Measurements from ENCODE around the gene MITD1.
"Not testable (repeated sequence)": the region's sequence is repeated elsewhere in the genome, so short reads cannot be mapped to it uniquely, and the experiment has no call there.

MITD1 gene

DNA sequence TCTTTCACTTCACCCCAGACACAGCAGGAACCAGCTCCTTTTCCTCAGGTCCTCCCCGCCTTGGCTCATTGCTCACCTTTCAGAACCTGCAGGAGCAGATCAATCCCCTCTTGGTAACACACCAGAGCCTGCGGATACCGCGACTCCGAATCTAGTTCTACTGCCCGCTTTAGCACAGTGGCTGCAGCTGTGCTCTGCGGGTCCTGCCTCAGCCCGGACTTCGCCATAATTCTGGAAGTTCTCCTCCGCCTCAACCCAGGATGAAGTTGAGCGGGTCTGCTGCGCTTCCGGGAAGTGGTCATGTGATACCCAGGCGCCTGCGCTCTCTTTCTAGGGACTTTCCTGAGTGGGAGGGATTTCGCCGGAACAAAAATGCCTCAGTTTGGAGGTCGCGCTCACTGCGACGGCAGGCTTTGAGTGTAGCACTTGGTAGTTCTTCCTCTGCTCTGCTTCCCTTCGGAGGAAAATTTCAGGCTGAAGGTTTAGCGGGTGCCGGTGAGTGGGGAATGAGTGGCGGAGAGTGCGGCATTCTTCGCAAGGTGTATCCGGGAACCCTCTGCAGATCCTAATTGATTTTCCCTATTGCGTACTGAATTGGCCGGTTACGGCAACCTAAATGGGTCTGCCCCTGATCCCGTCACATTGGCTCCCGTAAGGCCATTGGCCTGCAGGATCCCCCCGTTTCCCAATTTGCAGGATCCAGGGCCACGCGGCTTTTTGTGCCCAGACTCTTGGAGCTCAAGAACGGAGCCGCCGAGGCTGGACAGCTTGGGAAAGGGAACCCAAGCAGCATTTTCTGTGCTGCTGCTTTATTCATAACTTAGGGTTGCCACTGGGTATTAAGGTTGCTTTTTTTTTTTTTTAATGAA lies at the start of gene MITD1, which contains the start of gene MRPL30:
TSS of gene MITD1 (minus strand) at position 304 of the 869 bp plus-strand sequence. CDS start at position 227, 77 bp downstream.
TSS of gene MRPL30 (plus strand) at position 430 of the 869 bp plus-strand sequence. CDS start 5,020 bp downstream, outside the sequence.
- peak; percentile 96 for DNase-seq (ENCODE audit: low spot score)

GRCh38 chr2:99217929-99218501 lies 37.2 kb upstream of the MITD1 start:
- DNase-seq (ENCODE audit: low spot score), result no peak

- DNase-seq (ENCODE audit: low spot score), result no peak
These were observed 35.2 kb upstream of the MITD1 start for GRCh38 chr2:99216096-99216495.

DNA sequence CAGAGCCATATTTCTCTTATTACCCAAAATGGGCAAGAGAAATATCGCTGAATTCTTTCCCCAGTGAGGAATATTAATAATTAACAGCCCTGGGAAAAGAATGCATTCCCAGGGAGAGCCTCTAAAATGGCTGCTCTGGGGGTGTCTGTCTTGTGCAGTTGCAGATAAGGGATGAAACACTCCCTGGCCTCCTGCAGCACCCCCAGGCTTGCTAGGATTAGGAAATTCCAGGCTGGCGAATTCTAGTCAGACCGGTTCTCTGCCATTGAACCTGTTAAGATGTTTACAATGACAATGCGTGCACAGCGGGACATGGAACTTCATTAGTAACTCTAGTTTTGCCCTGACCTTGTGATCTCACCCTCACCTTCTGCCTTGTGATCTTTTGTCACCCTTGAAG lies 24.6 kb upstream of the MITD1 start:
- no peak for DNase-seq (ENCODE audit: low spot score)

DNA sequence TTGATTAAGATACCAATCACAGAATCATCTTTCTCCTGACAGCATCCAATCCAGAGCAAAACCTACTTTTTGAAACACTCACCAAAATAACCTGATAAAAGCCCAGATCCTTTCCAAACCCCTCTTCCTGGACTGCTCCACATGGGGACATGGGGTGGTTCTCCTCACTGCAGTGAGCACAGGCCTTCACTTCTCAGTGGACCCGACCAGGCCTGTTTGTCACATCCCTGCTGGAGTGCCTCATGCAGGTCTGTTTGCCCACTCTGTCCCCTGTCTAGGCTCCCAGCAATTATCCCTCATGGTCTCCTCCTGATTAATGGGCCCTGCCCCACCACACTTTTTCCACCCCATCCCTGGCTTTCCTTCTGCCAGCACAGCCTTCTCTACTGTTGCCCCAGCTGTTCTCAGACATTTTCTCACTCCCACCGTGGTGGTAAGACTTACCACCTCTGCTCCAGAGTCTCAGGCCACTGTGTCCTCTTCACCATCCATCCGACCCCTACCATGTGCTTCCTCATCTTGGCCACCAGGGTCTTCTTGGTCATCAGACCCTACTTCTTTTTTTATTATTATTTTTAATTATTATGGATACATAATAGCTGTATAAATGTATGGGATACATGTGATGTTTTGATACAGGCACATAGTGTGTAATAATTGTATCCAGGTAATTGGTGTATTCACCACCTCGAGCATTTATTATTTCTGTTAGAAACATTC lies 21.3 kb upstream of the MITD1 start:
- DNase-seq (ENCODE audit: low spot score), result no peak

- DNase-seq (ENCODE audit: low spot score), result no peak
These were observed 19.4 kb upstream of the MITD1 start for GRCh38 chr2:99200076-99200800.

- DNase-seq (ENCODE audit: low spot score), result no peak
These were observed 17.4 kb upstream of the MITD1 start for GRCh38 chr2:99198103-99198841.

- not testable (repeated sequence) for DNase-seq (ENCODE audit: low spot score)
These were observed 11.5 kb upstream of the MITD1 start for GRCh38 chr2:99192364-99192763.

- no peak for DNase-seq (ENCODE audit: low spot score)
These were observed 9.7 kb upstream of the MITD1 start for GRCh38 chr2:99190548-99190947.

DNA sequence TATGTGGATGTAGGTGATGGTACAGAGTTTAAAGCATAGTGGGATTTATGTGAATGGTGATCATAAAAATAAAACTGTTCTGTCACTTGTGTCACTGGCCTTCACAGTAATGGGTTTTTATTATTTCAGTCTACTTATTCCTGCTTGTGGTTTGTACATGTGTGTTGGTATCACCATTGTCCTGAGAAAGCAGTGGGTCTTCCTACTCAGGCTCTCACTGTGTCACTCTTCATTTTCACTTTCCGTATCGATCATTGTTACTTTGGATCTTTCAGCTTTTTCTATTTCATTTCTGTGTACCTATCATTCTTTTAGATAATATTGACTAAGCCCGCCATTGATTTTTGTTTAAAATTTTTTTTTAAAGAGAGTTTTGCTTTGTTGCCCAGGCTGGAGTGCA lies 7.5 kb upstream of the MITD1 start:
- DNase-seq (ENCODE audit: low spot score), result no peak

GRCh38 chr2:99187011-99187410 lies 6.2 kb upstream of the MITD1 start:
- no peak for DNase-seq (ENCODE audit: low spot score)

DNA sequence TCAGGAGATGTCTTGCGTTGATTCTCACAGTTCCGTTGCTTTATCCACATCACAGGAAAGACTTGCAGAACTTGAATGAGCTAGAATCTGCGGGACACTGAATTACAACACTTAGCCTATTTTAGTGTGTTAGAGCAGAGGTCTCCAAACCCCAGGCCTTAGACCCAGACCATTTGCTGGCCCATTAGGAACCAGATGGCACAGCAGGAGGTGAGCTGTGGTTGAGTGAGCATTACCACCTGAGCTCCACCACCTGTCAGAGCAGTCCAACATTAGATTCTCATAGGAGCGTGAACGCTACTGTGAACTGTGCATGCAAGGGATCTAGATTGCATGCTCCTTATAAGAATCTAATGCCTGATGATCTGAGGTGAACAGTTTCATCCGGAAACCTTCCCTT lies 4.0 kb upstream of the MITD1 start:
- DNase-seq (ENCODE audit: low spot score), result no peak

- DNase-seq (ENCODE audit: low spot score), result no peak
These were observed 2.2 kb upstream of the MITD1 start for GRCh38 chr2:99183025-99183424.

GRCh38 chr2:99181624-99182000 lies 754 bp upstream of the MITD1 start:
- peak; percentile 6 for DNase-seq (ENCODE audit: low spot score)

- no peak for DNase-seq (ENCODE audit: low spot score)
These were observed 9.3 kb downstream of the MITD1 start for GRCh38 chr2:99171377-99172140.

GRCh38 chr2:99169534-99169933 lies 11.3 kb downstream of the MITD1 start:
- no peak for DNase-seq (ENCODE audit: low spot score)

DNA sequence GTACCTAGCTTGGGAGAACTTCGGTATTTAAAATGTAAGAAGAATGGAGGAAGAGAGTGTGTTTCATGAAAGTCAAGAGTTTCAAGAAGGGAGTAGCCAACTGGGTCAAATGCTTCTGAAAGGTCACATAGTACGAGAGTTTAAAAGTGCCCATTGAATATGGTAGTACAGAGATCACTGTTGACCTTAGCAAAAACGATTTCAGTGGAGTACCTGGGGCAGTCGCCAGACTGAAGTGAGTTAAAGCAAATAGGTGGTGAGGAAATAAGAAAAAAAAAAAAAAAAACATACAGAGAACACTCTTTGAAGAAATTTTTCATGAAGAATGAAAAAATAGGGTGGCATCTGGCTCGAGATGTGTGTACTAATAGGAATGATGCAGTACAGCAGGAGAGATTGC lies 14.6 kb downstream of the MITD1 start:
- no peak for DNase-seq (ENCODE audit: low spot score)

- DNase-seq (ENCODE audit: low spot score), result no peak
These were observed 21.3 kb downstream of the MITD1 start for GRCh38 chr2:99159594-99159993.

DNA sequence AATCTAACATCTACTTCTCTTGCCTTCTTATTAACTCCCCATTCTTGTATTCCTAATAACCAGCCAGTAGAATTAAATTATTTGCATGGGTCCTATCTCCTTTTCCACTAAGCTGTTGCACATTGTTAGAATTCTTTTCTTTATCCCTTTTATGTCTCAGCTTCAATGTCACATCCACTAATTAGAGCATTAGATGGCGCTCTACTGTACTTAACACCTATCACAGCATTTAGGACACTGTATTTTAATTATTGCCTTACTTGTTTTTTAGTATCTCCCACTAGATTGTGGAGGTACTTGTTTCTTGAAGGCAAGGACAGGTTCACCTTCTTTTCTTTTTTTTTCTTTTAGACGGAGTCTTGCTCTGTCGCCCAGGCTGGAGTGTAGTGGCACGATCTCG lies 22.3 kb downstream of the MITD1 start:
- no peak for DNase-seq (ENCODE audit: low spot score)

DNA sequence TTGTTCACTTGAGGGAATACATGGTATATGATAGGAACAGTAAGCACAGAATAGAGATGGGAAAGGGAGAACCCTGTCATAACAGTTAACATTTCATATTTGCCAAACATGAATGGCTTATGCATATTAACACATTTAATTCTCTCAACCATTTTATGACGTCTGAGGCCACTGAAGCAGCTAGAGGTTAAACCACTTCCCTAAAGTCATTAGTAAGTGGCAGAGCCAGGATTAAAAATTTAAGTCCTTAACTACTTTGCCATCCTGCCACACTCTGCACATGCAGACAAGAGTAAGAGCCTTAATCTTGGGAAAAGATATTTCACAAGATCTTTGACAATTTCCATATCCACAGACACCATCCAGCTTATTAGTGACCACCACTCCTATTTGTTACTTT lies 24.0 kb downstream of the MITD1 start:
- no peak for DNase-seq (ENCODE audit: low spot score)

Measured in pons (tissue), 1 donor.